ENCODE measurements around the gene ARL13B. TPM values are rescaled to one million over a fixed set of nuclear protein-coding genes. Genes with fewer than 3 reads are reported as not detected.

The ARL13B gene
- polyA plus RNA-seq, 1 of the 3 experiments (the other 2 are of a cell fraction), result 4.9 TPM

DNA sequence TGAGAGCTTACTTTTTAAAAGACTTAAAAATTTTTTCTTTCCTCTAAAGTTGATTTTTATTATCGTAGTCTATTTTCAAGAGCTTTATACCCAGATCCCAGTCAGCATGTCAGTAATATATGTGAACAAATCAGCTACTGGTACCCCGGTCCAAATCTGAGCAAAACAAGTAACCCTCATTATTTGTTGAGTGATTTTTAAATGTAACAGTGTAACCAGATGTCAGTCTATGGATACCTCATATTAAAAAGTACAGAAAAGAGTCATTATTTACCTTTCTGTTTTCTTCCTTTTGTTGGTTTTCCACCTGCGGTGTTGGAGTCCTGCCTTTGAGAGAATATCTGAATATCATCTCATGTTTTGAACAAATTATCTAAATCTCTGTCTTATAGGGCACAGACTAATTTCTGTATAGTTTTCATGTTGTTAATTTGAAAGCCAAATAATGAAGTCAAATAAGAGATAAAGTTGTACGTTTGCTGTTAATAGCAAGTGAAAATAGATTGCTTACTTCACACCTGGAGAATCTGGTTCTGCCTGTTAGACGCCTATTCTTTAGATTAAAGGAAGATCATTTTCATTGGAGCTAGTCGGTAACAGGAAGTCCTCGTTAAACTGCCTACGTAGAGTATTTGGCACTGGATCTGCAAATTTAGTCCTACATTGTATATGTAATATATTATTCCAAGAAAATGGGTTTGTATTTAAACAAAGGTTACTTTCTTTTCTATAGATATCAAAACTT, 48.3 kb downstream of the ARL13B start, which contains the start of gene STX19:
Gene STX19 (minus strand): TSS at position 505 of the 745 bp plus-strand sequence. CDS start 13,328 bp downstream, outside the sequence.
- WGBS (ENCODE audit: low lambda C conversion rate), result 93% methylated on average over 8 of the region's 8 CpGs
- CTCF ChIA-PET, result interaction anchor here (1.1 to 2.5 kb wide), 3 partner anchors 9 to 41 kb away, joined by 4 to 8 read pairs (median 4); no protein-coding TSS in a partner anchor

More for the DNA sequence above, 48.3 kb downstream of the ARL13B start, which contains the start of gene STX19:
- Histone ChIP-seq H3F3A (replicated peaks; ENCODE audit: insufficient read depth) (peaks cover 12% of the 10 kb centered on the region), H3K27ac (ENCODE audit: low read depth in 2 of 2, low read length in 1 of 2) (no peak within 1 kb of the TSS), H3K9me3 (no peaks in the 10 kb centered on the region), H2AFZ (ENCODE audit: low read depth) (no peak within 1 kb of the TSS), H3K9me2 (no peaks in the 10 kb centered on the region), H3K4me2 (no peak within 1 kb of the TSS), H3K36me3 (replicated peaks in 1 of 2; ENCODE audit: control insufficient read depth in 1 of 2, insufficient read depth in 2 of 2, low read length in 1 of 2) (peaks cover 0 to 6% of the 10 kb centered on the region in 2 experiments), H4K20me1 (ENCODE audit: insufficient read depth) (no peaks in the 10 kb centered on the region), H3K4me3 (ENCODE audit: low read depth in 2 of 2, low read length in 1 of 2) (no peak within 1 kb of the TSS), H3K79me2 (ENCODE audit: insufficient read depth) (no peaks in the 10 kb centered on the region; the same call in 1 of the 2 replicates), H3K27me3 (ENCODE audit: insufficient read depth) (no peaks in the 10 kb centered on the region), H3K4me1 (ENCODE audit: control insufficient read depth in 1 of 2, insufficient read depth in 2 of 2, low read depth in 1 of 2, low read length in 1 of 2) (no peaks in the 10 kb centered on the region; a peak in 1 of 4 replicates), H3K9ac (no peak within 1 kb of the TSS)
- TF ChIP-seq IRF3 (IDR thresholded peaks at IDR 0.05; ENCODE audit: low read depth, low read length) (no peak), RAD21 (IDR thresholded peaks at IDR 0.05; ENCODE audit: low read length) (no peak), TEAD4 (IDR thresholded peaks at IDR 0.05; ENCODE audit: borderline replicate concordance, insufficient read depth) (no peak), NRF1 (IDR thresholded peaks at IDR 0.05; ENCODE audit: low read depth, low read length) (no peak), REST (IDR thresholded peaks at IDR 0.05; ENCODE audit: low read depth, low read length) (no peak), JUND (IDR thresholded peaks at IDR 0.05) (no peak), RCOR1 (IDR thresholded peaks at IDR 0.05; ENCODE audit: low read length) (no peak), GATA2 (CRISPR knock-in tag; IDR thresholded peaks at IDR 0.05) (no peak)
- TF ChIP-seq, protein P1, sequence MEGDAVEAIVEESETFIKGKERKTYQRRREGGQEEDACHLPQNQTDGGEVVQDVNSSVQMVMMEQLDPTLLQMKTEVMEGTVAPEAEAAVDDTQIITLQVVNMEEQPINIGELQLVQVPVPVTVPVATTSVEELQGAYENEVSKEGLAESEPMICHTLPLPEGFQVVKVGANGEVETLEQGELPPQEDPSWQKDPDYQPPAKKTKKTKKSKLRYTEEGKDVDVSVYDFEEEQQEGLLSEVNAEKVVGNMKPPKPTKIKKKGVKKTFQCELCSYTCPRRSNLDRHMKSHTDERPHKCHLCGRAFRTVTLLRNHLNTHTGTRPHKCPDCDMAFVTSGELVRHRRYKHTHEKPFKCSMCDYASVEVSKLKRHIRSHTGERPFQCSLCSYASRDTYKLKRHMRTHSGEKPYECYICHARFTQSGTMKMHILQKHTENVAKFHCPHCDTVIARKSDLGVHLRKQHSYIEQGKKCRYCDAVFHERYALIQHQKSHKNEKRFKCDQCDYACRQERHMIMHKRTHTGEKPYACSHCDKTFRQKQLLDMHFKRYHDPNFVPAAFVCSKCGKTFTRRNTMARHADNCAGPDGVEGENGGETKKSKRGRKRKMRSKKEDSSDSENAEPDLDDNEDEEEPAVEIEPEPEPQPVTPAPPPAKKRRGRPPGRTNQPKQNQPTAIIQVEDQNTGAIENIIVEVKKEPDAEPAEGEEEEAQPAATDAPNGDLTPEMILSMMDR (IDR thresholded peaks at IDR 0.05), result no peak
- TF ChIP-seq, protein P2, sequence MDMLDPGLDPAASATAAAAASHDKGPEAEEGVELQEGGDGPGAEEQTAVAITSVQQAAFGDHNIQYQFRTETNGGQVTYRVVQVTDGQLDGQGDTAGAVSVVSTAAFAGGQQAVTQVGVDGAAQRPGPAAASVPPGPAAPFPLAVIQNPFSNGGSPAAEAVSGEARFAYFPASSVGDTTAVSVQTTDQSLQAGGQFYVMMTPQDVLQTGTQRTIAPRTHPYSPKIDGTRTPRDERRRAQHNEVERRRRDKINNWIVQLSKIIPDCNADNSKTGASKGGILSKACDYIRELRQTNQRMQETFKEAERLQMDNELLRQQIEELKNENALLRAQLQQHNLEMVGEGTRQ (IDR thresholded peaks at IDR 0.05; ENCODE audit: borderline replicate concordance, low read depth, low read length), result no peak
- POLR2A ChIA-PET, result no interaction called here
- DNase-seq, result no peak

All from SK-N-SH (cell line).